ENCODE data around the gene P2RY13.
A peak's percentile ranks its signal among the peaks of the same experiment; 100 is the strongest.

Gene P2RY13

DNA sequence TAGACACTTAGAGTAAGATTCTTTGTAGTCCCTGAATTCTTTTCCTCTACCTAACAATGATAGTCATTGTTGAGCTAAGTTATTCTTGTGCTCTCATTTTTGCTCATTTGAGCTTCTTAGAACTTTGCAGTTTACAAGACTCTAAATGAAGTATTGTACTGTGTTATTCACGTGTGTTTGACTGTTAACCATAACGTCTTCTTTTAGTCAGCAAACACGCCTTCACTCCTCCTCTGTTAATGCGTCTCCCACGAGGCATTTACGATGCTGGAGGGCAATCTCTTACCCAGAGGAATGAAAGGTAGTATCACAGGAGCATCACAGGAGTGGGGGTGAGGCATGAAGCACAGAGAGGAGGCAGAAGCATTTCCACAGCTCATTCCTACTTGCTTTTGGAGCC, 36.2 kb downstream of the P2RY13 start:
- no peak for DNase-seq (ENCODE audit: low read depth)

- no peak for DNase-seq (ENCODE audit: low read depth)
These were observed 38.7 kb downstream of the P2RY13 start for GRCh38 chr3:151290673-151291072.

DNA sequence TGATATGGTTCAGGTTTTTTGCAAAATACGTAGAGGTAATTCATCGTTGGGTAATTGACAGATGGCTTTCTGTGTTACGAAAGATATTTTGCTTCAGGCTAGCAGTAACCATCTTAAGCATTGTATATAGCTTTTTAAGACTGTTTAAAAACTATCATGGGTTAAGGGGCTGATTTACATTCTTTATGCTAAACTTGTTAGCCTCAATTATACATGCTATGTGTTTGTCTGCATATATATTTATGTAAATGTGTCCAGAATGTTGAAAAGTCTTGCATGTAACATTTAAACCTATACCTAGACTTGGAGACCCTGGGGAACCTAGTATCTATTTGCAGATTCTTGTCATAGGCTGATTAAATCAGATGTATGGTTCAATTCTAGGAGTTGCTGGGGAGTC, 39.9 kb downstream of the P2RY13 start:
- no peak for DNase-seq (ENCODE audit: low read depth)

- no peak for DNase-seq (ENCODE audit: low read depth)
These were observed 43.4 kb downstream of the P2RY13 start for GRCh38 chr3:151285940-151286339.

DNA sequence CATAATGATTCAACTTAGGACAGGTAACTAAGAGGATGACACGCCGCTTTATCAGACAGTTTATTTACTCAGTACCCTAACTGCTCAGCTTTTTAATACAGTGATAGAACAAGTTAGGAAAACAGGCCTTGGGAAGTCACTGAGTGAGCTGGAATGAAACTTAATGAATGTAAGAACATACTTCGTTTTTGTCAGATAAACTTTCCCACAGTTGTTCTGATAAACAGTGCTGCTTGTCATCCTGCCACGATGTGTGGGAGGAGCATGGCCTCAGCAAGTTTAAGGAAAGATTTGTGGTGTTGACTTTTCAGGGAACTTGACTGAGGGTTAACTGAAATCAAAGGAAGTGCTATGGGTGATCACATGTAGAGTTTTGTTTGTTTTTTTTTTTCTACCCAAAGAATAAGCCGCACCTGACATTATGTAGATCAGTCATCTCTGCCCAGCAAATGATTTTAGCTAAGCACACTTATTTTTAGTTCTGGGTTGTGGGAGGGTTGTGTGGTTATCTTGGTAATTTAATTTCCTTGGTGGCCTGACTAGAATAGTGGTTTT, 45.4 kb downstream of the P2RY13 start:
- DNase-seq (ENCODE audit: low read depth), result no peak

- DNase-seq (ENCODE audit: low read depth), result no peak
These were observed 46.0 kb downstream of the P2RY13 start for GRCh38 chr3:151283387-151283786.

- peak; percentile 34 for DNase-seq (ENCODE audit: low read depth)
These were observed 46.4 kb downstream of the P2RY13 start for GRCh38 chr3:151282921-151283320.

GRCh38 chr3:151281671-151282324, 47.6 kb downstream of the P2RY13 start:
- no peak for DNase-seq (ENCODE audit: low read depth)

- DNase-seq (ENCODE audit: low read depth), result no peak
These were observed 51.1 kb downstream of the P2RY13 start, which contains the start of gene P2RY14 for GRCh38 chr3:151278230-151278629. TSS of gene P2RY14 (minus strand) at chr3:151278542. CDS start at chr3:151214316, 64,226 bp downstream.

DNA sequence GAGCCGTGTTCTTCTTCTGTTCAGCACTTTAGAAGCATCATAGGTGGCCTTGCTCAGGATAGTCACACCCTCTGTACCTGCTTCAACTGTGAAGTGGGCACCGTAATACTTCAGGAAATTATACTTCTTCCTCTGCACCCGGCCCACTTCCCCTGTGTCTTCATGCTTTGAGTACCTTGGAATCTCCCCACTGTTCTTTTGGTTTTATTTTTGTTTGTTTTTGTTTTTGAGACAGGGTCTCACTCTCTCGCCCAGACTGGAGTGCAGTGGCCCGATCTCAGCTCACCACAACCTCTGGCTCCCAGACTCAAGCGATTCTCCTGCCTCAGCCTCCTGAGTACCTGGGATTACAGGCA, 52.7 kb downstream of the P2RY13 start:
- no peak for DNase-seq (ENCODE audit: low read depth)

Data from HS-5 (cell line).